GM12874 (cell line): ENCODE results near the gene PRRX2.

Experiments used
- TF ChIP-seq, protein P1 (sequence below): IDR thresholded peaks from 2 replicates; pipeline ENCODE4 v1.5.1; 2011; ENCODE audit warnings: low read depth, mild to moderate bottlenecking, control low read depth, low read length, moderate library complexity; ENCODE audit not compliant: insufficient read depth

Gene PRRX2

GRCh38 chr9:129639756-129640085 lies 25.7 kb upstream of the PRRX2 start:
- TF ChIP-seq, protein P1, sequence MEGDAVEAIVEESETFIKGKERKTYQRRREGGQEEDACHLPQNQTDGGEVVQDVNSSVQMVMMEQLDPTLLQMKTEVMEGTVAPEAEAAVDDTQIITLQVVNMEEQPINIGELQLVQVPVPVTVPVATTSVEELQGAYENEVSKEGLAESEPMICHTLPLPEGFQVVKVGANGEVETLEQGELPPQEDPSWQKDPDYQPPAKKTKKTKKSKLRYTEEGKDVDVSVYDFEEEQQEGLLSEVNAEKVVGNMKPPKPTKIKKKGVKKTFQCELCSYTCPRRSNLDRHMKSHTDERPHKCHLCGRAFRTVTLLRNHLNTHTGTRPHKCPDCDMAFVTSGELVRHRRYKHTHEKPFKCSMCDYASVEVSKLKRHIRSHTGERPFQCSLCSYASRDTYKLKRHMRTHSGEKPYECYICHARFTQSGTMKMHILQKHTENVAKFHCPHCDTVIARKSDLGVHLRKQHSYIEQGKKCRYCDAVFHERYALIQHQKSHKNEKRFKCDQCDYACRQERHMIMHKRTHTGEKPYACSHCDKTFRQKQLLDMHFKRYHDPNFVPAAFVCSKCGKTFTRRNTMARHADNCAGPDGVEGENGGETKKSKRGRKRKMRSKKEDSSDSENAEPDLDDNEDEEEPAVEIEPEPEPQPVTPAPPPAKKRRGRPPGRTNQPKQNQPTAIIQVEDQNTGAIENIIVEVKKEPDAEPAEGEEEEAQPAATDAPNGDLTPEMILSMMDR = no peak

GRCh38 chr9:129640086-129640870 lies 25.2 kb upstream of the PRRX2 start:
- TF ChIP-seq, protein P1 = no peak

DNA sequence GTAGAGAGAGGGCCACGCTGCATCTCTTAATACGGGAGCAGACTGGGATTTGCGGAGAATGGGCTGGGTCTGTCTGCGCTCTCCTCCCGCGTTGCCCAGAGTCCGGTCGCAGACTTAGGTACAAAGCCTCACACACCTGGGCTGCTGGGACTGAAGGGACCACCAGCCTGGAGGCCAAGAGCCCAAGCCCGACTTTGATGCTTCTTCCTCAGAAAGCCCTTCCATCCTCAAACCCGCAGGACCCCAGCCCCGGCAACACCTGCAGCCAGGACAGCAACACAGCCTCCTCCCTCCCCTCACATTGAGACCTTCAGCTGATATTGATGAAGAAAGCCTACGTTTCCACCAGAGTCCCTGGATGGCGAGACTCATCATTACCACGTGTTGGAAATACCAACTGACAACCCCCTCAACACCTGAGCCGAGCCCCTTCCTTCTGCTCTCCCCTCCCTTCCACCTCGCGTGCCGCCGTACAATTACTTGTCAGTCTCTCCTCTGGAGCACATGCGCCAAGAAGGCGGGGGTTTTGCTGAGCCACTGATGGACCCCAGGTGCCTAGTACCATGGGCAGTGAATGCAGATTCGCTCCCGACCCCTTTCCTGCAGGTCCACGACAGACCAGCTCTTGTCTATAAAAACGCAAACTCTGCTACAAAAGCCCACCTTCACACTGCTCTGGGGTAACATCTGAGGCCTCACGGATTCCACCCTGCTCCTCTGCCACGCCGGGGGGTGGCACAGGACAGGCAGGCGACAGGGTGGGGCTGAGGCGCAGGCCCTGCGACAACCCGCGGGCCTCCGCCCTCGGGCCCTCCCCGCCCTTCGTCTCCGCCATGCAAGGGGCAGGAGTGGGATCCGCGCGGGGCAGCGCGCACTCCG lies 24.3 kb upstream of the PRRX2 start:
- TF ChIP-seq, protein P1 = no peak

DNA sequence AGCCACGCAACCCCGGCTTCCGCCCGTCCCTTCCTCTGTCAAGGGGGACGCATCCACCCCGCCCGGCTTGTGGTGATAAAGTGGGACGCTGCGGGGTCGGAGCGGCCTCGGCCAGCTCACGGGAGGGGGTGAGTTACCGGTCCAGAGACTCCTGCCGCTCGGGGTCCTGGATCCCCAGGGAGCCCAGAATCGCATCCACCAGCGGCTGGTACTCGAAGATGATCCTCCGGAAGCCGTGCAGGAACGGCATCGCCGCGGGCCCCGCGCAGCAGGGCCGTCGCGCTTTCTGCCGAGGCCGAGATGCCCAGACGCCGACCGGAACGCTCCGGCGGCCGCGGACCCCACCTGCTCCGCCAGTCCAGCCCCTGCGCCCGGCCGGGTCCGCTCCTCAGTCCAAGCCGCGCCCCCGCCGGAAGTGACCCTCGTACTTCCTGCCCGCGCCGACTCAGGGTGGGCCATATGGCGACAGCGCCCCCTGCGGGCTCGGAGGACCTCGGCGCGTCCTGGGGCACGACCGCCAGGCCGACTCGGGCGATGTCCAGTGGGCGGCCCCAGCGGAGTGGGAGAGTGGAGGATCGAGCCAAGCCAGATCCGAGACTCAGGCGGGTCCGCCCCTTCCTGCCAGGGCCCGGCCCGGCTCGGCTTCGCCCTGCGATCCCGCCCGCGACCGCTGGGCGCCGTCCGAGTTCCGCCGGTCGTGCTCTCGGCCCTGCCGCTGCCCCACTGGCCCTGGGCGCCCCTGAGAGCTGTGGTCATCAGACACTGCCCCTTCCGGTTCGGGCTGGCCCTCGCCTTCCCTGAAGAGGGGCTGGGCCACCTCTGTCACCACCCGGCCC lies 23.5 kb upstream of the PRRX2 start, which contains the start of gene ASB6:
Gene ASB6 (minus strand): TSS at position 402 of the 836 bp plus-strand sequence. CDS start 152 bp downstream, at position 250.
- TF ChIP-seq, protein P1 = peak; percentile 91

DNA sequence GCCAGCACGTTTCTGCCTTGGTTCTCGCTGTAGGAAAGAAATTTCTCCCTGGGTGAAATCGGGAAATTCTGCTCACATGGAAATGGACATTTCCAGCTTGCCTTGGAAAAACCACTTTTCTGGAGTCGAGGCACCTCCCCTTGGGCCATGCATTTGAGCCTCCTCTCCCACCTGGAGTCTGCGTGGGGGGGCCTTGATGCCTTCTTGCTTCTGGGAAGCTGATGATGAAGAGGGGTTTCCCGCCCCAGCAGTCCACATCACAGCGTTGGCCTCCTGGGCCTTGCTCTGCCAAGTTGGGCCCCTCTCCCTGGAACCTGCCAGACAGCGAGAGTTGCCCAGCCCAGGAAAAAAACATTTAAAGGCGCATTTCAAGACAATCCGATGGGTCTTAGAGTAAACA lies 21.7 kb upstream of the PRRX2 start:
- TF ChIP-seq, protein P1 = no peak

- TF ChIP-seq, protein P1 = no peak
Measured at GRCh38 chr9:129644365-129644764, 21.1 kb upstream of the PRRX2 start.
